Measurements from ENCODE around the gene SYT7.

Gene SYT7

DNA sequence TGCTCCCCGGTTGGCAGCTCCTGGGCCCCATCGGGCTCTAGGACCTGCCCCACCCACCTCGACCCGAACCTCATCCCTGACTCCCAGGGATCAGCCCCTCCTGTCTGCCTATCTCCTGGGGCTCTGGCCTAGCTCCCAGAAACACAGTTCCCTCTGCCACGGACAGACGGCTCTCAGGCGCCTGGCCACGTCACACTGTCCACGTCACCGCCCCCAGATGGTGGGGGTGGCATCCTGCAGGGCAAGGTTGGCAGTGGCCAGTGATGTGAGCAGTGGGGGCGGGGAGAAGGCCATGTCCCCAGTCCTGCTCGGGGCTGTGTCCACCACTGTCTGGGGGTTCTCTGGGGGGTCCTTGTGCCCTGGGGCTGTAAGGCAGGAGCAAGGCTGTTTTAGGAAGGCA lies 29.2 kb downstream of the SYT7 start:
- no peak for FAIRE-seq
- no peak for DNase-seq (ENCODE audit: insufficient read length, low spot score)
- TF ChIP-seq PAX5 (IDR thresholded peaks at IDR 0.05; ENCODE audit: insufficient read depth, low read length, severe bottlenecking) (no peak), SPI1 (IDR thresholded peaks at IDR 0.05; ENCODE audit: low read depth, low read length) (no peak), POLR2A (IDR thresholded peaks at IDR 0.05; ENCODE audit: low read depth, low read length) (no peak), POU2F2 (IDR thresholded peaks at IDR 0.05; ENCODE audit: low read depth, low read length) (no peak), TAF1 (IDR thresholded peaks at IDR 0.05; ENCODE audit: low read depth, low read length) (no peak), POLR2AphosphoS5 (IDR thresholded peaks at IDR 0.05; ENCODE audit: low read depth, low read length) (no peak)

DNA sequence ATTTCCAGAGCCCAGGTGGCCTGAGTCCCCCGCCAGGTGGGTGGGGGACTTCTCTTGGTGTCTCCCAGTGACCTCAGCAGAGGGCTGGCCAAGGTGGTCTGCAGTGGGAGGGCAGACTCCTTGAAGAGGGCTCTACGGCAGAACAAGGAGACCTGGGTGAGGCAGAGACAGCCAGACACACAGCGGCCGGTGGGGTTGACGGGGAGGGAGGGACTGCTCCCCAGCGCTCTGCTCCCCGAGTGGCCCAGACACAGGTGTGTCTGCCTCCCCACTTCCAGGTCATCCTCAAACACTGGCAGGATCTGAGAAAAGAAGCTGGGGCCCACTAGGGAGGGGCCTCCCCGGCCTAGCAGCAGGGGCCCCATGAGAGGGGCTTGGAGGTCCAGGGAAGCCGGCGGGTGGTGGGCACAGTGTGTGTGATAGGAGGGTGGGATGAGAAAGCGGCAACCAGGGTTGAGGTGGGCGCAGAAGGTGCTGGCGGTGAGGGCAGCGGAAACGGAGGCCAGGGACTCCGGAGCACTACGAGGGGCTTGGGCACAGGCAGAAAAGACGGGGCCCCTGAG lies 30.1 kb downstream of the SYT7 start:
- FAIRE-seq: no peak
- TF ChIP-seq SPI1 (IDR thresholded peaks at IDR 0.05; ENCODE audit: low read depth, low read length) (no peak), POLR2AphosphoS5 (IDR thresholded peaks at IDR 0.05; ENCODE audit: low read depth, low read length) (no peak), POLR2A (IDR thresholded peaks at IDR 0.05; ENCODE audit: low read depth, low read length) (no peak), TAF1 (IDR thresholded peaks at IDR 0.05; ENCODE audit: low read depth, low read length) (no peak), PAX5 (IDR thresholded peaks at IDR 0.05; ENCODE audit: insufficient read depth, low read length, severe bottlenecking) (no peak), POU2F2 (IDR thresholded peaks at IDR 0.05; ENCODE audit: low read depth, low read length) (no peak)
- DNase-seq (ENCODE audit: insufficient read length, low spot score): no peak

DNA sequence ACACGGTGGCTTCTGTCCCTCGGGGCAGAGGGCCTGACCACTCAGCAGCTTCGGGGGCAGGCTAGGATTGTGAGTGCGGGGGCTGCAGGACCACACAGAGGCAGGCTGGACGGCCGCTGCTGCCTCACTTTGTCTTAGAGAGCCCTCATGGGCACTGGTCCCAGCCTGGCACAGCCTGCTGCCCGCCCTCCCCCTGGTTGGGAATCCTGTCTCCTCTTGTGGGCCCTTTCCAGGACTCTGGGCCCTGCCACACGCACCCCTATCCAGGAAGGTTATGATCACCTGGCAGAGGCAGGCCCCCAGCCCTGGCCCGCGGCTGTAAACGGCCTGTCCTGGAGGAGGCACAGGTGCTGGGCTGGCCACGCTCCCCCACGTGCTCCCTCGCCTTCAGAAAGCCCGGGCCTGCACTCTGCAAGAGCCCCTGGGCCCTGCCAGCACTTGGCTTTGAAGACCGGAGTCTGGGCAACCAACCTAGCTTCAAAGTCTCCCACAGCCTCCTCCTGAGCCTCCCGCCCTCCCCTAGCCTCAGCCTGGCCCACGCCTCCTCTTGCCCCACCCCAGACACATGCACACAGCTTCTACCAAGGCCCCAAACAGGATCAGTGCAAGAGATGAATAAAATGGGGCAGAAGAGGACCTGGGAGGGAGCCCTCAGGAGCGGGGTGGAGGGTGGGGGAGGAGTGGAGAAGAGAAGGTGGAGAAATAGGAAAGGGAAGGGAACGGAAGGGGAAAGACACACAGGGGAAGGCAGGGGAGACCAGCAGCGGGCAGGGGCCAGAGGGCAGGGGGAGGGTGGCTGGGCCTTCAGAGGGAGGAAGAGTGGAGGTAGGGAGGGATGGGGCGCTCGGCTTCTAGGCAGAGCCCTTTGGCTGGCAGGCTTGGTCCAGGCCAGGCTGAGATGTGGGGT lies 31.0 kb downstream of the SYT7 start:
- TF ChIP-seq PAX5 (IDR thresholded peaks at IDR 0.05; ENCODE audit: insufficient read depth, low read length, severe bottlenecking): no peak
- TF ChIP-seq POLR2A (IDR thresholded peaks at IDR 0.05; ENCODE audit: low read depth, low read length): no peak
- no peak for TF ChIP-seq SPI1 (IDR thresholded peaks at IDR 0.05; ENCODE audit: low read depth, low read length)
- FAIRE-seq (no peak), DNase-seq (ENCODE audit: insufficient read length, low spot score) (no peak)

DNA sequence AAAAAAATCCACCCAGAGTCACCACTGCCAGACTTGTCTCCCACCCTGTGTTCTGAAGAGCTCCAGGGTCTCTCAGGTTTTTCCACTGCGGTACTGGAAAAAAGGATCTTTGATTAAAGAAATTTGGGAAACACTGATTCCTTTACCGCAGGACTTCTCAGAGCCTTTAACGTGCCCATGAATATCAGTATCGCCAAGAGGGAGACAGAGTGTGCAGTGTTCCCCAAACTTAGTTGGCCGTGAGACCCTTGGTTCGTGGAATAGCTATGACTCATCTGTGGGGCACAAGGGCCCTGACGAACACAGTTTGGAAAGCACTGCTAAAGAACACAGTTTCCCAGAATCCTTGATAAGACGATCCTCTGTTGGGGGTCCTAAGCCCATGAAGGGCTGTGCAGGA lies 31.7 kb downstream of the SYT7 start:
- TF ChIP-seq SPI1 (IDR thresholded peaks at IDR 0.05; ENCODE audit: low read depth, low read length): no peak
- DNase-seq (ENCODE audit: insufficient read length, low spot score) (no peak), FAIRE-seq (no peak)

DNA sequence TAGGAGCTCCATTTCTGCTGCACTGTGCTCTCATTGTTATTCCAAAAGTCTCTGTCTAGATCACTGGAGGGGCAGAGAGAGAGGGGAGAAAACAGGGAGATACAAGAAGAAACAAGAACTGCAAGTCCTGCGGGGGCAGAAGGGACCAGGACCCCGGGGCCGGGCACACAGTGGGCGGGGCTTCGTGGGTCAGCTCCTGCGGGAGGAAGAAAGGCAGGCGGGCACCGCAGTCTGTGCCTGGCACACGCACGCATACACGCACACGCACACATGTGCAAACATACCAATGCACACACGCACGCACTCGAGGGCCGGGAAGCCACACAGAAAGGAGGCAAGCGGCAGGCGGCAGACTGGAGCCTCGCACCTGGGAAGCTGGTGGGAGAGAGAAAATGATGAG lies 33.6 kb downstream of the SYT7 start:
- no peak for TF ChIP-seq TAF1 (IDR thresholded peaks at IDR 0.05; ENCODE audit: low read depth, low read length)
- no peak for TF ChIP-seq PAX5 (IDR thresholded peaks at IDR 0.05; ENCODE audit: insufficient read depth, low read length, severe bottlenecking)
- TF ChIP-seq SPI1 (IDR thresholded peaks at IDR 0.05; ENCODE audit: low read depth, low read length): no peak
- TF ChIP-seq POLR2A (IDR thresholded peaks at IDR 0.05; ENCODE audit: low read depth, low read length): no peak
- no peak for TF ChIP-seq POLR2AphosphoS5 (IDR thresholded peaks at IDR 0.05; ENCODE audit: low read depth, low read length)
- TF ChIP-seq POU2F2 (IDR thresholded peaks at IDR 0.05; ENCODE audit: low read depth, low read length): no peak
- FAIRE-seq (no peak), DNase-seq (ENCODE audit: insufficient read length, low spot score) (no peak)

DNA sequence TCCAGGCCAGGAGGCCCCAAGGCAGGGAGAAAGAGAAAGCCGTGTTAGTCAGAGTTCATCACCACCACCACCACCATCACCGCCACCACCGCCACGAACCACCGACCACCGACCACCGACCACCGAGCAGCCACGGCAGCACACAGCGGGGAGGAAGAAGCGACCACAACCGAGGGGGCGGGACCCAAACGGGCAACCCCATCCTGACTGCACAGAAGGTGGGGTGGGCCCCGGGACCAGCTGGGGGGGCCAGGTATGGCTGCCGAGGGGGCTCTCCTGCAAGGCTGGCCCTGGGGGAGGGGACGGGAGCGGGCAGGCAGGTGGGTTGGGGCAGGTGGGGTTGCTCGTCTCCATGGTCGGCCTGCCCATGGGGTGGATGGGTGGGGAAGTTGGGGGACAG lies 34.2 kb downstream of the SYT7 start:
- no peak for TF ChIP-seq POLR2A (IDR thresholded peaks at IDR 0.05; ENCODE audit: low read depth, low read length)
- TF ChIP-seq POLR2AphosphoS5 (IDR thresholded peaks at IDR 0.05; ENCODE audit: low read depth, low read length): no peak
- no peak for TF ChIP-seq PAX5 (IDR thresholded peaks at IDR 0.05; ENCODE audit: insufficient read depth, low read length, severe bottlenecking)
- no peak for DNase-seq (ENCODE audit: insufficient read length, low spot score)
- FAIRE-seq: no peak

DNA sequence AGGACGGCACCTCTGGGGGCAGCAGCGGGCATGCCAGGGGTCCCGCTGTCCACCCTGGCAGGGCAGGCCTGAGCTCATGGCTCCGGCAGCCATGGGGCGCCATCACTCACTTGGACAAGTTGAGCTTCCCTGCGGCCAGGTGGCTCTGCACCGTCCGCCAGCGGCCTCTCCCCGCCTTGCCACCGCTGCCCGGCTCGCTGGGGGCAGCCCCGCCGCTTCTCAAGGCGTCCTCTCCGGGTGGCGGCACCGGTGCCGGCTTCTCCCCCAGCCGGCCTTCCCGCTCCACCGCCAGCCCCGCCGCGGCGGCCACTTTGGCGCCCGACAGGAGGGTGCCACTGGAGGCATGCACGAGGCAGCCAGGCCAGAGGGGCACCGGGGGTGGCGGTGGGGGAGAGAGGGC lies 35.0 kb downstream of the SYT7 start:
- DNase-seq (ENCODE audit: insufficient read length, low spot score) (no peak), FAIRE-seq (no peak)
- TF ChIP-seq POLR2A (IDR thresholded peaks at IDR 0.05; ENCODE audit: low read depth, low read length): no peak
- TF ChIP-seq PAX5 (IDR thresholded peaks at IDR 0.05; ENCODE audit: insufficient read depth, low read length, severe bottlenecking): no peak
- no peak for TF ChIP-seq SPI1 (IDR thresholded peaks at IDR 0.05; ENCODE audit: low read depth, low read length)
- no peak for TF ChIP-seq POLR2AphosphoS5 (IDR thresholded peaks at IDR 0.05; ENCODE audit: low read depth, low read length)
- TF ChIP-seq POU2F2 (IDR thresholded peaks at IDR 0.05; ENCODE audit: low read depth, low read length): no peak
- TF ChIP-seq TAF1 (IDR thresholded peaks at IDR 0.05; ENCODE audit: low read depth, low read length): no peak

DNA sequence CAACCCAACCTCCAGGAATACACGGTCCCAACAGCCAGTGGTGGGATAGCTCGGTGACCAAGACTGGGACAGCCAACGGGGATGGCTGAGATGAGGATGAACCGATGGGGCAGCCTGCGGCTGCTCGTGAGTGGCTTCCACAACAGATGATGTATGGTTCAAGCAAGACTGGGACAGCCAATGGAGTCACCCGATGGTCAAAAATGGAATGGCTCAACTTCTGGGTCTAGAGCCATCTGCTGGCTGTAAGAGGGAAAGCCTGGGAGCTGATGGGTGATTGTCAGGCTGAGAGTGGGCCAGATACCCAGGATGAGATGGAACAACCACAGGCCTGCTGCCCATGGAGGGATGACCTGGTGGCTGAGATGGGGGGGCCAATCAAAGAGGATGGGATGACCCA lies 35.5 kb downstream of the SYT7 start:
- DNase-seq (ENCODE audit: insufficient read length, low spot score) (peak; percentile 69), FAIRE-seq (peak; percentile 20)
- TF ChIP-seq TAF1 (IDR thresholded peaks at IDR 0.05; ENCODE audit: low read depth, low read length) (no peak), POLR2AphosphoS5 (IDR thresholded peaks at IDR 0.05; ENCODE audit: low read depth, low read length) (no peak), POU2F2 (IDR thresholded peaks at IDR 0.05; ENCODE audit: low read depth, low read length) (no peak), PAX5 (IDR thresholded peaks at IDR 0.05; ENCODE audit: insufficient read depth, low read length, severe bottlenecking) (no peak)

DNA sequence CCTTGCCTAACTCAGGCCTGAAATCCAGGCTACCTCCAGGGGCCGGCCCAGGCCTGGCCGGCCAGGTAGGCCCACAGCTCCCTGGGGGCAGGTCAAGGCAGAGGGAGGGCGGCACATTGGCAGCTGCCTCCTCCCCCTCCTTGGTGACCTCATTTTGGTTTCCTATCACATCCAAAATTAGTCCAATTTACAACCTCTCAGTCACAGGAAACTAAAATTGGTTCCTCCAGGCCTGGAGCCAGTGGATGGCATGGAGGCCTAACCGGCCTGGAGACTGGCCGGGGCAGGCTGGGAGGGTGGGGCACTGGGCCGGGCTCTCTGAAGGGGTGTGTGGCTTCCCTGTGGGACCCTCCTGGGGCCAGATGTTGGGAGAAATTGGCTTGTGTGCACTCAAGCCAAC lies 36.4 kb downstream of the SYT7 start:
- TF ChIP-seq SPI1 (IDR thresholded peaks at IDR 0.05; ENCODE audit: low read depth, low read length) (no peak), PAX5 (IDR thresholded peaks at IDR 0.05; ENCODE audit: insufficient read depth, low read length, severe bottlenecking) (no peak), TAF1 (IDR thresholded peaks at IDR 0.05; ENCODE audit: low read depth, low read length) (no peak), POU2F2 (IDR thresholded peaks at IDR 0.05; ENCODE audit: low read depth, low read length) (no peak)
- FAIRE-seq: no peak
- DNase-seq (ENCODE audit: insufficient read length, low spot score): no peak

DNA sequence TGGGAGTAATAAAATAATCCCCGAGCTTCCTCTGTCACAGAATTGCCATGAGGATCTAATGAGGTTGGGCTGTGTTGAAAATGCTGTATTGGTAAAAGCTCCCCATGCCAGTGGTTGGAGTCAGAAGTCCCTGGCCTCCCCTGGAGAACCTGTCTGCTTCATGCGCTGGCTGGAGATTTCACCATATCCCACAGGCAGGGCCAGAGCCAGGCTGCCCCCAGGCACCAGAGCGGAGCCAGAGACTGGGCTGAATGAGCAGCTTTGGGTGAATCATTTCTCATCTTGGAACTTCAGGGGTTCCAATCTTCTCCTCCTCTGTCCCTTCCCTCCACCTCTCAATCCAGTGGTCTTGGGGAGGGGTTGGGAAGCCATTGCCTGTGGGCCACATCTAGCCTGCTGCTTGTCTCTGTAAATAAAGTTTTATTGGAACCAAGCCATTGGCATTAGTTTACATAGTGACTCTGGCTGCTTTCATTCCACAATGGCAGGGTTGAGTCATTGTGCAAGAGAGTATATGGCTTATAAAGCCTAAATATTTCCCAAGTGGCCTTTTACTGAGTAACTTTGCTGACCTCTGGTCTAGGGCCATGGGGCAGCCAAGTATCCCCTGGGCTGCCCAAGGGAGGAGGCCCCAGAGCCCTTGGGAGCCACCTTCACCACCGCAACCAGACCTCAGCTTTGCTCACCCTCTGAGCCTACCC lies 37.1 kb downstream of the SYT7 start:
- FAIRE-seq (no peak), DNase-seq (ENCODE audit: insufficient read length, low spot score) (no peak)
- TF ChIP-seq TAF1 (IDR thresholded peaks at IDR 0.05; ENCODE audit: low read depth, low read length): no peak
- no peak for TF ChIP-seq SPI1 (IDR thresholded peaks at IDR 0.05; ENCODE audit: low read depth, low read length)
- TF ChIP-seq POU2F2 (IDR thresholded peaks at IDR 0.05; ENCODE audit: low read depth, low read length): no peak

All from GM12891 (cell line).